ENCODE results near the gene CACNA1A.
"Not testable (repeated sequence)": the region's sequence is repeated elsewhere in the genome, so short reads cannot be mapped to it uniquely, and the experiment has no call there.

Gene CACNA1A

GRCh38 chr19:13187419-13187818 lies 318.9 kb downstream of the CACNA1A start:
- H3K4me3 ChIP-seq (replicated peaks; ENCODE audit: insufficient read depth, low read length): no peak overlapping the region
- TF ChIP-seq GABPA (IDR thresholded peaks at IDR 0.05; ENCODE audit: low read depth) (no peak), CTCF (IDR thresholded peaks at IDR 0.05; ENCODE audit: insufficient read depth, low read length) (no peak)
- no peak overlapping the region for H3K27ac ChIP-seq (replicated peaks)
- no peaks in the 10 kb centered on the region for H3K27me3 ChIP-seq (ENCODE audit: insufficient read depth, poor library complexity, severe bottlenecking)
- no peak for DNase-seq (ENCODE audit: low read depth in 1 of 2, low spot score in 1 of 2)

DNA sequence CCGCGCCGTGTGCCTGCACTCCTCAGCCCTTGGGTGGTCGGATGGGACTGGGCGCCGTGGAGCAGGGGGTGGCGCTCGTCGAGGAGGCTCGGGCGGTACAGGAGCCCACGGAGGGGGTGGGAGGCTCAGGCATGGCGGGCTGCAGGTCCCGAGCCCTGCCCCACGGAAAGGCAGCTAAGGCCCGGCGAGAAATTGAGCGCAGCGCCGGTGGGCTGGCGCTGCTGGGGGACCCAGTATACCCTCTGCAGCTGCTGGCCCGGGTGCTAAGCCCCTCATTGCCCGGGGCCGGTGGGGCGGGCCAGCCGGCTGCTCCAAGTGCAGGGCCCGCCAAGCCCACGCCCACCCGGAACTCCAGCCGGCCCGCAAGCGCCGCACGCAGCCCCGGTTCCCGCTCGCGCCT lies 319.6 kb downstream of the CACNA1A start:
- not testable (repeated sequence) for H3K27ac ChIP-seq (replicated peaks); H3K4me3 ChIP-seq (replicated peaks; ENCODE audit: insufficient read depth, low read length); DNase-seq (ENCODE audit: low read depth in 1 of 2, low spot score in 1 of 2); H3K27me3 ChIP-seq (ENCODE audit: insufficient read depth, poor library complexity, severe bottlenecking)

GRCh38 chr19:13185763-13186657 lies 320.3 kb downstream of the CACNA1A start:
- H3K4me3 ChIP-seq (replicated peaks; ENCODE audit: insufficient read depth, low read length); H3K27ac ChIP-seq (replicated peaks); DNase-seq (ENCODE audit: low read depth in 1 of 2, low spot score in 1 of 2); H3K27me3 ChIP-seq (ENCODE audit: insufficient read depth, poor library complexity, severe bottlenecking): not testable (repeated sequence)

DNA sequence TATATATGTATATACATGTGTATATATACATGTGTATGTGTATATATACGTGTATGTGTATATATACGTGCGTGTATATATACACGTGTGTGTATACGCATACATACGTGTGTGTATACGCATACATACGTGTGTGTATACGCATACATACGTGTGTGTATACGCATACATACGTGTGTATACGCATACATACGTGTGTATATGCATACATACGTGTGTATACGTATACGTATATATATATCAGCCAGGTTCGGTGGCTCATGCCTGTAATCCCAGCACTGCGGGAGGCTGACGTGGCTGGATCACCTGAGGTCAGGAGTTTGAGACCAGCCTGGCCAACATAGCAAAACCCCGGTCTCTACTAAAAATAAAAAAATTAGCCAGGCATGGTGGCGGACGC lies 321.4 kb downstream of the CACNA1A start:
- H3K27me3 ChIP-seq (ENCODE audit: insufficient read depth, poor library complexity, severe bottlenecking); H3K27ac ChIP-seq (replicated peaks); DNase-seq (ENCODE audit: low read depth in 1 of 2, low spot score in 1 of 2); H3K4me3 ChIP-seq (replicated peaks; ENCODE audit: insufficient read depth, low read length): not testable (repeated sequence)

DNA sequence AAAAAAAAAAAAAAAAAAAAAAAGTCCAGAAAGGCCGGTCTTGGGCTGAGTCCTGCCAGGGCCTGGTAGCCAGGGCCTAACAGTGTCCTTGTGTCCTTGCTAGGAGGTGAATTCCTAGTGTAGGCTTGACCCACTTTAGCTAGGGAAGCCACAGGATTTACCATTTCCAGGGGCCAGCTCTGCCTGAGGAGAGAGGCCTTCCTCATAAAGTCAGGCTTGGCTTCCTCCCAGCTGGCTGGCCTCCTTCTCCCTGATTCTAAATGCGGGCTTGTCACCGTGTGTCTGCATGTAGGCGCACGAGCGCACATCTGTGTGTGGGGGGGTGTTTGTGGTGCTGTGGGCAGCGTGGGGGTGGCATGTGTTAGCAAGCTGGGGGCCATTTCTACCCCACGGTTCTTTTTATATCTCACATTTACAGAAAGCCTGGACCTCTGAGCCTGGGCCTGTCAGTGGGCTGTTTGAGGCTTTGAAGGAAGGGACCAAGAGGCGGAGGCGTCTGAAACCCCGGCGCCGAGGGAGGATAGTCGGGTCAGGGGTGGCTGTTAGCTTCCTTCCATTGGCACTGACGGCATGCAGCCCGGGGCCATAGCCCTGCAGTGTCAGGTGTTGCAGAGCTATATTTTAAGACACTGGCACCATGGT lies 324.4 kb downstream of the CACNA1A start:
- peak overlapping the region; percentile 37 for H3K27ac ChIP-seq (replicated peaks)

DNA sequence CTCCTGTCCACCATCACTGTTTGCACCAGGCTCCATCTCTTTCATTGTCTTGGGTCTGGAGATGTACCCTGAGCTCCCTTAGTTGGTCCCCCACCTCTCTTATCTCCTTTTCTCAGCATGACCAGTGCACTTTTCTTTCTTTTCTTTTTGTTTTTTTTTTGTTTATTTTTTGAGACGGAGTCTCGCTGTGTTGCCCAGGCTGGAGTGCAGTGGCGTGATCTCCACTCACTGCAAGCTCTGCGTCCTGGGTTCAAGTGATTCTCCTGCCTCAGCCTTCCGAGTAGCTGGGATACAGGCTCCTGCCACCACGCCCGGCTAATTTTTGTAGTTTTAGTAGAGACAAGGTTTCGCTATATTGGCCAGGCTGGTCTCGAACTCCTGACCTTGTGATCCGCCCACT lies 328.0 kb downstream of the CACNA1A start:
- H3K27me3 ChIP-seq (ENCODE audit: insufficient read depth, poor library complexity, severe bottlenecking); H3K4me3 ChIP-seq (replicated peaks; ENCODE audit: insufficient read depth, low read length); DNase-seq (ENCODE audit: low read depth in 1 of 2, low spot score in 1 of 2); H3K27ac ChIP-seq (replicated peaks): not testable (repeated sequence)

More for the DNA sequence above, 324.4 kb downstream of the CACNA1A start:
- Histone ChIP-seq H3K4me3 (replicated peaks; ENCODE audit: insufficient read depth, low read length) (no peak overlapping the region), H3K27me3 (ENCODE audit: insufficient read depth, poor library complexity, severe bottlenecking) (no peaks in the 10 kb centered on the region)
- peak; percentile 49 to 78 for DNase-seq (ENCODE audit: low read depth in 1 of 2, low spot score in 1 of 2)
- no peak for TF ChIP-seq GABPA (IDR thresholded peaks at IDR 0.05; ENCODE audit: low read depth)
- peak; percentile 90 for TF ChIP-seq POLR2AphosphoS5 (IDR thresholded peaks at IDR 0.05; ENCODE audit: low read depth)
- TF ChIP-seq SPI1 (IDR thresholded peaks at IDR 0.05; ENCODE audit: borderline replicate concordance, low read depth): peak; percentile 67

DNA sequence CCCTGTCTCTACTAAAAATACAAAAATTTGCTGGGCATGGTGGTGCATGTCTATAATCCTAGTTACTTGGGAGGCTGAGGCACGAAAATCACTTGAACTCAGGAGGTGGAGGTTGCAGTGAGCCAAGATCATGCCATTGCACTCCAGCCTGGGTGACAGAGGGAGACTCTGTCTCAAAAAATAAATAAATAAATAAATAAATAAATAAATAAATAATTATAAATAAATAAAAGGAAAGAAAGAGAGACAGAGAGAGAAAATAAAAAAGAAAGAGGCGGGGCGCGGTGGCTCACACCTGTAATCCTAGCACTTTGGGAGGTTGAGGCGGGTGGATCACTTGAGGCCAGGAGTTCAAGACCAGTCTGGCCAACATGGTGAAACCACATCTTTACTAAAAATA lies 328.7 kb downstream of the CACNA1A start:
- not testable (repeated sequence) for DNase-seq (ENCODE audit: low read depth in 1 of 2, low spot score in 1 of 2)

DNA sequence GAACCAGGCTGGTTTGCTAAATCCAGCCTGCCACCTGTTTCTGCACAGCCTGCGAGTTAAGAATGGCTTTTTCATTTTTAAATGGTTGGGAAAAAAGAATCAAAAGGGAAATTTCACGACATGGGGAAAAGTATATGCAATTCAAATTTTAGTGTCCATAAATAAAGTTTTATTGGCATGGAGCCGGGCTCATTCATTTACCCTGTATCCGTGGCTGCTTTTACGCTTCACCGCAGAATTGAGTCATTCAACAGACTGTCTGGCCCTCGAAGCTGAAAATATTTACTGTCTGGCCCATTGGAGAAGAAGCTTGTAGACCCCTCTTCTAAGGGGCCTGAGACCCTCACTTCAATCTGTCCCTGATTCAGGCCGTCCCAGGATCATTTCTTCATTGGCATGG lies 329.9 kb downstream of the CACNA1A start:
- no peak overlapping the region for H3K27ac ChIP-seq (replicated peaks)
- no peak for DNase-seq (ENCODE audit: low read depth in 1 of 2, low spot score in 1 of 2)
- no peaks in the 10 kb centered on the region for H3K27me3 ChIP-seq (ENCODE audit: insufficient read depth, poor library complexity, severe bottlenecking)
- TF ChIP-seq GABPA (IDR thresholded peaks at IDR 0.05; ENCODE audit: low read depth) (no peak), SPI1 (IDR thresholded peaks at IDR 0.05; ENCODE audit: borderline replicate concordance, low read depth) (no peak), REST (IDR thresholded peaks at IDR 0.05; ENCODE audit: insufficient replicate concordance, low read depth) (no peak)
- no peak overlapping the region for H3K4me3 ChIP-seq (replicated peaks; ENCODE audit: insufficient read depth, low read length)

More for the DNA sequence above, 328.7 kb downstream of the CACNA1A start:
- H3K27me3 ChIP-seq (ENCODE audit: insufficient read depth, poor library complexity, severe bottlenecking); H3K4me3 ChIP-seq (replicated peaks; ENCODE audit: insufficient read depth, low read length); H3K27ac ChIP-seq (replicated peaks): not testable (repeated sequence)
